ENCODE data around the gene PSTPIP1. TPM values are rescaled to one million over a fixed set of nuclear protein-coding genes. Genes with fewer than 3 reads are reported as not detected.

PSTPIP1 gene
- polyA plus RNA-seq, 1 donor (not counting 4 experiments of a cell fraction or from before 2014, with no cell fraction given) = 9.6 TPM

GRCh38 chr15:77009176-77009575, 14.2 kb downstream of the PSTPIP1 start:
- no peak for FAIRE-seq
- H2AFZ ChIP-seq (ENCODE audit: control insufficient read depth, low read length) = no peak overlapping the region
- dilution Hi-C loops (cut with MboI; ENCODE audit: extremely low pct_ligation_motif_present, low sequenced_read_pairs) = no loop called here
- H3K4me1 ChIP-seq (ENCODE audit: control insufficient read depth, extremely low read depth, insufficient read depth, low read length) = peaks cover 9% of the 10 kb centered on the region
- no peaks in the 10 kb centered on the region for H4K20me1 ChIP-seq (ENCODE audit: control insufficient read depth, extremely low read depth, insufficient read depth, low read length)
- no peak for TF ChIP-seq EZH2 (IDR thresholded peaks at IDR 0.05; ENCODE audit: low read length)
- TF ChIP-seq CTCF (optimal IDR thresholded peaks at IDR 0.05 in 1 of 3, IDR thresholded peaks at IDR 0.05 in 1 of 3, conservative IDR thresholded peaks at IDR 0.05 in 1 of 3; ENCODE audit: extremely low read depth in 1 of 3, insufficient read depth in 2 of 3, low read length in 3 of 3) = no peak
- no peaks in the 10 kb centered on the region for H3K36me3 ChIP-seq (ENCODE audit: control insufficient read depth in 2 of 2, extremely low read depth in 1 of 2, insufficient read depth in 2 of 2, low read length in 2 of 2)
- no peak overlapping the region for H3K4me3 ChIP-seq (ENCODE audit: control insufficient read depth in 2 of 3, extremely low read depth in 1 of 3, insufficient read depth in 2 of 3, low read depth in 1 of 3, low read length in 3 of 3)
- peaks cover 8% of the 10 kb centered on the region for H3K79me2 ChIP-seq (ENCODE audit: control insufficient read depth, insufficient read depth, low read length)
- H3K9ac ChIP-seq (ENCODE audit: control insufficient read depth, extremely low read depth, insufficient read depth, low read length) = no peak overlapping the region
- peaks cover 3% of the 10 kb centered on the region for H3K9me1 ChIP-seq (ENCODE audit: control insufficient read depth, extremely low read depth, insufficient read depth, low read length)
- no peak overlapping the region for H3K4me2 ChIP-seq (ENCODE audit: control insufficient read depth, extremely low read depth, insufficient read depth, low read depth, low read length)
- no peak for DNase-seq (ENCODE audit: low read depth, low spot score)
- no peaks in the 10 kb centered on the region for H3K27me3 ChIP-seq (ENCODE audit: control insufficient read depth, extremely low read depth, insufficient read depth, low read length)
- no peak overlapping the region for H3K27ac ChIP-seq (ENCODE audit: control insufficient read depth, insufficient read depth, low read length)
- H3K9me3 ChIP-seq (ENCODE audit: control insufficient read depth, low read depth, low read length) = no peaks in the 10 kb centered on the region

- Histone ChIP-seq H3K4me3 (ENCODE audit: control insufficient read depth in 2 of 3, extremely low read depth in 1 of 3, insufficient read depth in 2 of 3, low read depth in 1 of 3, low read length in 3 of 3) (no peak overlapping the region), H4K20me1 (ENCODE audit: control insufficient read depth, extremely low read depth, insufficient read depth, low read length) (no peaks in the 10 kb centered on the region), H3K79me2 (ENCODE audit: control insufficient read depth, insufficient read depth, low read length) (peaks cover 7% of the 10 kb centered on the region), H3K4me2 (ENCODE audit: control insufficient read depth, extremely low read depth, insufficient read depth, low read depth, low read length) (no peak overlapping the region), H2AFZ (ENCODE audit: control insufficient read depth, low read length) (no peak overlapping the region), H3K27me3 (ENCODE audit: control insufficient read depth, extremely low read depth, insufficient read depth, low read length) (no peaks in the 10 kb centered on the region), H3K36me3 (ENCODE audit: control insufficient read depth in 2 of 2, extremely low read depth in 1 of 2, insufficient read depth in 2 of 2, low read length in 2 of 2) (no peaks in the 10 kb centered on the region), H3K9me1 (ENCODE audit: control insufficient read depth, extremely low read depth, insufficient read depth, low read length) (peaks cover 3% of the 10 kb centered on the region), H3K9me3 (ENCODE audit: control insufficient read depth, low read depth, low read length) (no peaks in the 10 kb centered on the region), H3K9ac (ENCODE audit: control insufficient read depth, extremely low read depth, insufficient read depth, low read length) (no peak overlapping the region), H3K4me1 (ENCODE audit: control insufficient read depth, extremely low read depth, insufficient read depth, low read length) (peaks cover 10% of the 10 kb centered on the region), H3K27ac (ENCODE audit: control insufficient read depth, insufficient read depth, low read length) (no peak overlapping the region)
- dilution Hi-C loops (cut with MboI; ENCODE audit: extremely low pct_ligation_motif_present, low sequenced_read_pairs) = no loop called here
- FAIRE-seq (no peak), DNase-seq (ENCODE audit: low read depth, low spot score) (no peak)
- no peak for TF ChIP-seq EZH2 (IDR thresholded peaks at IDR 0.05; ENCODE audit: low read length)
- no peak for TF ChIP-seq CTCF (optimal IDR thresholded peaks at IDR 0.05 in 1 of 3, IDR thresholded peaks at IDR 0.05 in 1 of 3, conservative IDR thresholded peaks at IDR 0.05 in 1 of 3; ENCODE audit: extremely low read depth in 1 of 3, insufficient read depth in 2 of 3, low read length in 3 of 3)
Observed at GRCh38 chr15:77009646-77010311, 14.9 kb downstream of the PSTPIP1 start.
